HEK293 (cell line): Measurements from ENCODE around the gene AGMO.

Source experiments
- CTCF ChIA-PET: fragments of 350-600 bp; formaldehyde crosslinking; extraction: SDS; loops from one replicate; lab custom pipeline; 2021; ENCODE audit warnings: antibody characterized with exemption; lab: Yijun Ruan, JAX
- POLR2A ChIA-PET: fragments of 300-600 bp; formaldehyde crosslinking; extraction: SDS; loops from one replicate; lab custom pipeline; 2020; ENCODE audit warnings: antibody characterized with exemption, inconsistent platforms; lab: Yijun Ruan, JAX
- H3K27ac ChIP-seq: fragments of 200-500 bp; sonication (Bioruptor generic); 2 replicates; pipeline ENCODE4 v1.5.1; 2014; ENCODE audit warnings: low read depth, low read length, control low read depth, inconsistent platforms; ENCODE audit errors: extremely low read depth
- H3K36me3 ChIP-seq, 2 experiments: fragments of 200-500 bp in 1 of 2; sonication (Bioruptor generic) in 1 of 2; 1 replicate in 1 of 2; 2 replicates in 1 of 2; pipeline ENCODE4 v1.5.1; 2014 to 2017; ENCODE audit warnings: inconsistent platforms in 2 of 2, low read length in 2 of 2; ENCODE audit not compliant: control insufficient read depth in 2 of 2, insufficient read depth in 1 of 2
- H3K4me1 ChIP-seq: fragments of 200-500 bp; sonication (Bioruptor generic); 2 replicates; pipeline ENCODE4 v1.5.1; 2014; ENCODE audit warnings: mild to moderate bottlenecking, low read length, inconsistent platforms; ENCODE audit not compliant: control insufficient read depth, insufficient read depth
- H3K4me3 ChIP-seq: 2 replicates; pipeline ENCODE4 v1.5.1; 2011; ENCODE audit warnings: low read depth, mild to moderate bottlenecking, control low read depth, low read length, moderate library complexity
- H3K9me3 ChIP-seq: fragments of 200-500 bp; sonication (Bioruptor generic); 2 replicates; pipeline ENCODE4 v1.5.1; 2014; ENCODE audit warnings: low read depth, low read length, inconsistent platforms; ENCODE audit not compliant: control insufficient read depth, insufficient read depth
- OVOL3 ChIP-seq: fragments of 450-650 bp; formaldehyde crosslinking; IDR thresholded peaks from 2 replicates; pipeline ENCODE4 v1.5.1; 2016; ENCODE audit warnings: missing biosample characterization, missing genetic modification characterization
- PRDM2 ChIP-seq: fragments of 450-650 bp; formaldehyde crosslinking; IDR thresholded peaks from 2 replicates; pipeline ENCODE4 v1.5.1; 2016; ENCODE audit warnings: missing biosample characterization, missing genetic modification characterization, borderline replicate concordance
- YY2 ChIP-seq: fragments of 450-650 bp; formaldehyde crosslinking; IDR thresholded peaks from 2 replicates; pipeline ENCODE4 v1.5.1; 2016; ENCODE audit warnings: missing biosample characterization, missing genetic modification characterization
- ZBTB1 ChIP-seq: fragments of 450-650 bp; formaldehyde crosslinking; IDR thresholded peaks from 2 replicates; pipeline ENCODE4 v1.5.1; 2016; ENCODE audit warnings: missing biosample characterization, missing genetic modification characterization
- ZBTB11 ChIP-seq: fragments of 450-650 bp; formaldehyde crosslinking; conservative IDR thresholded peaks from 2 replicates; pipeline ENCODE4 v1.5.1; 2016; ENCODE audit warnings: low read depth, missing biosample characterization, missing genetic modification characterization
- ZNF138 ChIP-seq: fragments of 450-650 bp; formaldehyde crosslinking; IDR thresholded peaks from 2 replicates; pipeline ENCODE4 v1.5.1; 2016; ENCODE audit warnings: missing biosample characterization, missing genetic modification characterization, borderline replicate concordance
- ZNF544 ChIP-seq: fragments of 450-650 bp; formaldehyde crosslinking; IDR thresholded peaks from 2 replicates; pipeline ENCODE4 v1.5.0; 2017; ENCODE audit warnings: missing biosample characterization, missing genetic modification characterization
- ZNF571 ChIP-seq: fragments of 450-650 bp; formaldehyde crosslinking; IDR thresholded peaks from 2 replicates; pipeline ENCODE4 v1.5.0; 2017; ENCODE audit warnings: missing biosample characterization, missing genetic modification characterization
- ZNF777 ChIP-seq: fragments of 450-650 bp; formaldehyde crosslinking; IDR thresholded peaks from 2 replicates; pipeline ENCODE4 v1.5.1; 2017; ENCODE audit warnings: missing biosample characterization, missing genetic modification characterization, borderline replicate concordance
- ZSCAN30 ChIP-seq: fragments of 450-650 bp; IDR thresholded peaks from 2 replicates; pipeline ENCODE4 v1.5.1; 2018; ENCODE audit warnings: missing biosample characterization, mild to moderate bottlenecking, missing genetic modification characterization, moderate library complexity
- TF ChIP-seq, protein P1 (sequence below): fragments of 450-650 bp; formaldehyde crosslinking; IDR thresholded peaks from 2 replicates; pipeline ENCODE4 v1.5.1; 2017; ENCODE audit warnings: missing biosample characterization, missing genetic modification characterization

The AGMO gene

DNA sequence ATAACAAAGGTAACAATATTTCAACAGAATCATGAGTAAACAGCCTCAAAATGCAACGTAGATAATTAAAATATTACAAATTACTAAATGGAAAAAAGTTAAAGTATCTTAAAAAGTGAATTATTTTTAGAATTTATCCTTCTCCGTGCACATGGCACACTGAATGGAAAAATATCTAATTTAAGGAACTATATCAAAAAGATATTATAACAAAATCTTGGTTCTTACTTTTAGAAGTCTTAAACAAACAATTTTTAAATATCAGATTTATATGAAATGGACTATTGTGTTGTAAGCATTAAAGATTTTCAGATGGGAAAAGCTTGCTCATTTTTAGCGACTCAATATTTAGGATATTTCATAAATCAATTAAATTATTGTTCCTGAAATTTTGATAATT lies 72.0 kb downstream of the AGMO start:
- POLR2A ChIA-PET: no interaction called here
- H3K36me3 ChIP-seq: no peaks in the 10 kb centered on the region
- no peak for TF ChIP-seq ZNF138
- no peak overlapping the region for H3K4me3 ChIP-seq
- no peaks in the 10 kb centered on the region for H3K9me3 ChIP-seq
- H3K4me1 ChIP-seq: peaks cover 4% of the 10 kb centered on the region; the same call in 1 of the 2 replicates
- H3K27ac ChIP-seq: no peak overlapping the region
- CTCF ChIA-PET: no interaction called here

DNA sequence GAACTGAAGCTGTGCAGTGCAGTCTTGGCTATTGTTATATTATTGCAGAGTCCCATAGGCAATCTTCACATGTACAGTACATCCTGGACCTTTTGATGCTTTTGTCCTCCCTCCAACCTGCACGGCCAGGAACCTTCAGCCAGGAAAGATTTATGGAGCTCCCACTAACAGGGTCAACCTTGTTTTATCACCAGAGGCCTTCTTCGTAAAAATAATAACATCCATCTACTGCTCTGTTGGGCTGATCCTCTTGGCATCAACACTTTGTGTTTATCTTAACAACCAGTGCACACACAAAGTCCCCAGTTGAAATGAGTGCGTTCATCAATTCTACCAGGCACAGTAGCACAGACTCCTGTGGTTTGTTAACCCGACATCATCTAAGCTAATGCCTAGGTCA lies 72.4 kb downstream of the AGMO start:
- Histone ChIP-seq H3K4me3 (no peak overlapping the region), H3K9me3 (no peaks in the 10 kb centered on the region), H3K36me3 (no peaks in the 10 kb centered on the region), H3K27ac (no peak overlapping the region), H3K4me1 (peaks cover 4% of the 10 kb centered on the region; the same call in 1 of the 2 replicates)
- ChIA-PET POLR2A (no interaction called here), CTCF (no interaction called here)
- no peak for TF ChIP-seq ZNF544 (tag by site-specific recombination)
- no peak for TF ChIP-seq OVOL3
- TF ChIP-seq ZBTB11 (tag by site-specific recombination): no peak
- TF ChIP-seq, protein P1, sequence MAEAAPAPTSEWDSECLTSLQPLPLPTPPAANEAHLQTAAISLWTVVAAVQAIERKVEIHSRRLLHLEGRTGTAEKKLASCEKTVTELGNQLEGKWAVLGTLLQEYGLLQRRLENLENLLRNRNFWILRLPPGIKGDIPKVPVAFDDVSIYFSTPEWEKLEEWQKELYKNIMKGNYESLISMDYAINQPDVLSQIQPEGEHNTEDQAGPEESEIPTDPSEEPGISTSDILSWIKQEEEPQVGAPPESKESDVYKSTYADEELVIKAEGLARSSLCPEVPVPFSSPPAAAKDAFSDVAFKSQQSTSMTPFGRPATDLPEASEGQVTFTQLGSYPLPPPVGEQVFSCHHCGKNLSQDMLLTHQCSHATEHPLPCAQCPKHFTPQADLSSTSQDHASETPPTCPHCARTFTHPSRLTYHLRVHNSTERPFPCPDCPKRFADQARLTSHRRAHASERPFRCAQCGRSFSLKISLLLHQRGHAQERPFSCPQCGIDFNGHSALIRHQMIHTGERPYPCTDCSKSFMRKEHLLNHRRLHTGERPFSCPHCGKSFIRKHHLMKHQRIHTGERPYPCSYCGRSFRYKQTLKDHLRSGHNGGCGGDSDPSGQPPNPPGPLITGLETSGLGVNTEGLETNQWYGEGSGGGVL (tag by site-specific recombination): no peak
- no peak for TF ChIP-seq PRDM2 (tag by site-specific recombination)
- TF ChIP-seq ZSCAN30 (tag by site-specific recombination): no peak
- no peak for TF ChIP-seq ZNF777 (tag by site-specific recombination)
- no peak for TF ChIP-seq YY2 (tag by site-specific recombination)
- TF ChIP-seq ZBTB1 (tag by site-specific recombination): no peak
- TF ChIP-seq ZNF571 (tag by site-specific recombination): no peak
